Osteoblast (primary cell): ENCODE results near the gene HSPA1L. TPM values are rescaled to one million over a fixed set of nuclear protein-coding genes. Genes with fewer than 3 reads are reported as not detected.
A peak's percentile ranks its signal among the peaks of the same experiment; 100 is the strongest.

ENCODE experiments used
- DNase-seq: peaks from one replicate; pipeline ENCODE4 v3.0.0; 2011; ENCODE audit warnings: low spot score, mixed read lengths; ENCODE audit not compliant: insufficient read length; ENCODE audit errors: missing footprints
- H2AFZ ChIP-seq: 2 replicates; pipeline ENCODE4 v1.6.0; 2011; ENCODE audit warnings: mild to moderate bottlenecking, low read length
- H3K27ac ChIP-seq: 2 replicates; pipeline ENCODE4 v1.5.1; 2011; ENCODE audit warnings: mild to moderate bottlenecking, low read depth, low read length, moderate library complexity
- H3K27me3 ChIP-seq: 2 replicates; pipeline ENCODE4 v1.6.0; 2012; ENCODE audit warnings: mild to moderate bottlenecking, control low read depth, inconsistent platforms, low read length, moderate library complexity; ENCODE audit not compliant: insufficient read depth
- H3K36me3 ChIP-seq: 2 replicates; pipeline ENCODE4 v1.5.1; 2011; ENCODE audit warnings: mild to moderate bottlenecking, low read length, control low read depth, moderate library complexity; ENCODE audit not compliant: insufficient read depth
- H3K4me1 ChIP-seq: 2 replicates; pipeline ENCODE4 v1.5.1; 2011; ENCODE audit warnings: mild to moderate bottlenecking, low read length, control low read depth, moderate library complexity; ENCODE audit not compliant: insufficient read depth
- H3K4me2 ChIP-seq: 2 replicates; pipeline ENCODE4 v1.6.0; 2011; ENCODE audit warnings: mild to moderate bottlenecking, low read length; ENCODE audit not compliant: insufficient read depth
- H3K4me3 ChIP-seq: fragments of 200-600 bp; sonication (generic); 3 replicates; pipeline ENCODE4 v1.5.1; 2012; ENCODE audit warnings: mild to moderate bottlenecking, low read length, inconsistent platforms; ENCODE audit not compliant: insufficient read depth
- H3K79me2 ChIP-seq: 2 replicates; pipeline ENCODE4 v1.6.0; 2012; ENCODE audit warnings: mild to moderate bottlenecking, low read length, control low read depth, inconsistent platforms; ENCODE audit not compliant: insufficient read depth
- H3K9me3 ChIP-seq: 2 replicates; pipeline ENCODE4 v1.5.1; 2011; ENCODE audit warnings: low read depth, low read length, control low read depth
- H4K20me1 ChIP-seq: 2 replicates; pipeline ENCODE4 v1.6.0; 2012; ENCODE audit warnings: mild to moderate bottlenecking, low read length, control low read depth; ENCODE audit not compliant: insufficient read depth
- CTCF ChIP-seq: IDR thresholded peaks from 2 replicates; pipeline ENCODE4 v1.5.1; 2011; ENCODE audit warnings: mild to moderate bottlenecking, low read depth, low read length, moderate library complexity; ENCODE audit errors: extremely low read depth
- total RNA-seq: library from RNA; depleted of rRNA; stranded (reverse); fragments of >200 nt; gene quantifications from 2 replicates; pipeline ENCODE4 v1.2.3, GENCODE V29; 2012

The HSPA1L gene
- total RNA-seq, 1 donor = 0.72 TPM

GRCh38 chr6:31830886-31831335 lies 15.8 kb upstream of the HSPA1L start:
- Histone ChIP-seq H3K4me3 (peak overlapping the region; percentile 80), H4K20me1 (peaks cover 12% of the 10 kb centered on the region), H3K4me2 (peak overlapping the region; percentile 98), H3K9me3 (no peaks in the 10 kb centered on the region), H2AFZ (no peak overlapping the region), H3K79me2 (peaks cover 42% of the 10 kb centered on the region), H3K27ac (peak overlapping the region; percentile 58), H3K4me1 (peaks cover 20% of the 10 kb centered on the region), H3K27me3 (no peaks in the 10 kb centered on the region), H3K36me3 (peaks cover under 1% of the 10 kb centered on the region)
- no peak for DNase-seq
- no peak for TF ChIP-seq CTCF

- H2AFZ ChIP-seq = peak overlapping the region; percentile 47
- H4K20me1 ChIP-seq = peaks cover 7% of the 10 kb centered on the region
- peak overlapping the region; percentile 48 for H3K27ac ChIP-seq
Observed at GRCh38 chr6:31829633-31830283, 14.7 kb upstream of the HSPA1L start.

GRCh38 chr6:31827286-31828079 lies 12.4 kb upstream of the HSPA1L start, which contains the start of gene HSPA1B:
Gene HSPA1B, plus strand, starts transcription at chr6:31827738. Its CDS starts 213 bp downstream, at chr6:31827951.
- Histone ChIP-seq H4K20me1 (peaks cover 7% of the 10 kb centered on the region), H3K4me1 (peaks cover 19% of the 10 kb centered on the region), H2AFZ (peak within 1 kb of the TSS; percentile 68), H3K4me2 (peak within 1 kb of the TSS; percentile 86), H3K27ac (peak within 1 kb of the TSS; percentile 77), H3K27me3 (no peaks in the 10 kb centered on the region), H3K79me2 (peaks cover 24% of the 10 kb centered on the region), H3K4me3 (peak within 1 kb of the TSS; percentile 77), H3K36me3 (no peaks in the 10 kb centered on the region), H3K9me3 (no peaks in the 10 kb centered on the region)
- no peak for TF ChIP-seq CTCF
- peak; percentile 99 for DNase-seq

More at GRCh38 chr6:31829633-31830283, 14.7 kb upstream of the HSPA1L start:
- H3K9me3 ChIP-seq = no peaks in the 10 kb centered on the region
- no peaks in the 10 kb centered on the region for H3K36me3 ChIP-seq
- peak; percentile 44 for TF ChIP-seq CTCF
- peak; percentile 88 for DNase-seq
- H3K4me2 ChIP-seq = peak overlapping the region; percentile 98
- H3K27me3 ChIP-seq = no peaks in the 10 kb centered on the region
- H3K4me1 ChIP-seq = peaks cover 17% of the 10 kb centered on the region
- H3K79me2 ChIP-seq = peaks cover 30% of the 10 kb centered on the region
- peak overlapping the region; percentile 80 for H3K4me3 ChIP-seq
